WTC11 (cell line): Measurements from ENCODE around the gene PDC.

Experiments used
- NFYB ChIP-seq: sonication (generic); formaldehyde crosslinking; conservative IDR thresholded peaks from 2 replicates; pipeline ENCODE4 v1.8.0; 2022; ENCODE audit warnings: low read depth, missing genetic modification reagents
- TCF7 ChIP-seq: sonication (generic); formaldehyde crosslinking; IDR thresholded peaks from 2 replicates; pipeline ENCODE4 v1.8.0; 2022; ENCODE audit warnings: mild to moderate bottlenecking, low read depth, missing genetic modification reagents, moderate library complexity
- TEAD4 ChIP-seq: sonication (generic); formaldehyde crosslinking; IDR thresholded peaks from 2 replicates; pipeline ENCODE4 v1.8.0; 2022; ENCODE audit warnings: mild to moderate bottlenecking, missing genetic modification reagents
- ZNF232 ChIP-seq: sonication (generic); formaldehyde crosslinking; IDR thresholded peaks from 2 replicates; pipeline ENCODE4 v1.8.0; 2022; ENCODE audit warnings: mild to moderate bottlenecking, missing genetic modification reagents
- ZNF416 ChIP-seq: fragments of 250-450 bp; sonication (Bioruptor Pico); IDR thresholded peaks from 2 replicates; pipeline ENCODE4 v1.9.0; 2021; ENCODE audit warnings: mild to moderate bottlenecking, inconsistent platforms
- TF ChIP-seq, protein P1 (sequence below): fragments of 250-450 bp; sonication (Bioruptor Pico); IDR thresholded peaks from 2 replicates; pipeline ENCODE4 v1.9.0; 2021; ENCODE audit warnings: mild to moderate bottlenecking
- TF ChIP-seq, protein P2 (sequence below): fragments of 200-600 bp; IDR thresholded peaks from 2 replicates; pipeline ENCODE4 v1.8.0; 2022; ENCODE audit warnings: antibody characterized with exemption
- TF ChIP-seq, protein P3 (sequence below): sonication (generic); formaldehyde crosslinking; IDR thresholded peaks from 2 replicates; pipeline ENCODE4 v1.8.1; 2023; ENCODE audit warnings: mild to moderate bottlenecking, missing genetic modification reagents
- TF ChIP-seq, protein P4 (sequence below): sonication (generic); formaldehyde crosslinking; IDR thresholded peaks from 2 replicates; pipeline ENCODE4 v1.8.0; 2022; ENCODE audit warnings: mild to moderate bottlenecking, missing genetic modification reagents
- TF ChIP-seq, protein P5 (sequence below): sonication (generic); formaldehyde crosslinking; IDR thresholded peaks from 2 replicates; pipeline ENCODE4 v1.8.1; 2022; ENCODE audit warnings: mild to moderate bottlenecking, missing genetic modification reagents, moderate library complexity, borderline replicate concordance
- TF ChIP-seq, protein P6 (sequence below): sonication (generic); formaldehyde crosslinking; IDR thresholded peaks from 2 replicates; pipeline ENCODE4 v1.8.1; 2023; ENCODE audit warnings: mild to moderate bottlenecking, missing genetic modification reagents

DNA sequence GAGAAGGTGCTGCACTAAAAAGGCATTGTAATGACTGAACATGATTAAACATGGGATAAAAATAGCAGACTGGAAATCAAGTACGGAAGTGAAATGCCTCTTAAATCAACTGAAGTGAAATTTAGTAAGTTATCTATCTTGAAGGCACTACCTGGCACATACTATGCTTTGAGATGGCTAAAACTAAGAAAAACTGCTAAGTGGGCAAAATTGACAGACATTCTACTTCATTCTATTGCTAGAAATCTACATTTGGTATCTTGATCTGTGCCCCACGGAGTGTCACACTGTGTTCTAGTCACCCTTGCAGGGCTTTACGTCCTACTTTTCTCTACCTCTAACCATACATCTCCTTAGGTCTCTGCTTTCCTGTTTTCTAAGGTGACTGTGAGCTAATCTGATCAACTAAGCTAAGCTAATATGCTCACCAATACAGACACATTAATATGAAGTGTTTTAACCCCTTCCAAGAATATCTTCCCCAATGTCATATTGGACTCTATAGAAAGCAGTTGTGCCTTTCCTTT lies 4.1 kb downstream of the PDC start:
- TF ChIP-seq, protein P1, sequence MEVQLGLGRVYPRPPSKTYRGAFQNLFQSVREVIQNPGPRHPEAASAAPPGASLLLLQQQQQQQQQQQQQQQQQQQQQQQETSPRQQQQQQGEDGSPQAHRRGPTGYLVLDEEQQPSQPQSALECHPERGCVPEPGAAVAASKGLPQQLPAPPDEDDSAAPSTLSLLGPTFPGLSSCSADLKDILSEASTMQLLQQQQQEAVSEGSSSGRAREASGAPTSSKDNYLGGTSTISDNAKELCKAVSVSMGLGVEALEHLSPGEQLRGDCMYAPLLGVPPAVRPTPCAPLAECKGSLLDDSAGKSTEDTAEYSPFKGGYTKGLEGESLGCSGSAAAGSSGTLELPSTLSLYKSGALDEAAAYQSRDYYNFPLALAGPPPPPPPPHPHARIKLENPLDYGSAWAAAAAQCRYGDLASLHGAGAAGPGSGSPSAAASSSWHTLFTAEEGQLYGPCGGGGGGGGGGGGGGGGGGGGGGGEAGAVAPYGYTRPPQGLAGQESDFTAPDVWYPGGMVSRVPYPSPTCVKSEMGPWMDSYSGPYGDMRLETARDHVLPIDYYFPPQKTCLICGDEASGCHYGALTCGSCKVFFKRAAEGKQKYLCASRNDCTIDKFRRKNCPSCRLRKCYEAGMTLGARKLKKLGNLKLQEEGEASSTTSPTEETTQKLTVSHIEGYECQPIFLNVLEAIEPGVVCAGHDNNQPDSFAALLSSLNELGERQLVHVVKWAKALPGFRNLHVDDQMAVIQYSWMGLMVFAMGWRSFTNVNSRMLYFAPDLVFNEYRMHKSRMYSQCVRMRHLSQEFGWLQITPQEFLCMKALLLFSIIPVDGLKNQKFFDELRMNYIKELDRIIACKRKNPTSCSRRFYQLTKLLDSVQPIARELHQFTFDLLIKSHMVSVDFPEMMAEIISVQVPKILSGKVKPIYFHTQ (CRISPR knock-in tag): no peak
- TF ChIP-seq, protein P2, sequence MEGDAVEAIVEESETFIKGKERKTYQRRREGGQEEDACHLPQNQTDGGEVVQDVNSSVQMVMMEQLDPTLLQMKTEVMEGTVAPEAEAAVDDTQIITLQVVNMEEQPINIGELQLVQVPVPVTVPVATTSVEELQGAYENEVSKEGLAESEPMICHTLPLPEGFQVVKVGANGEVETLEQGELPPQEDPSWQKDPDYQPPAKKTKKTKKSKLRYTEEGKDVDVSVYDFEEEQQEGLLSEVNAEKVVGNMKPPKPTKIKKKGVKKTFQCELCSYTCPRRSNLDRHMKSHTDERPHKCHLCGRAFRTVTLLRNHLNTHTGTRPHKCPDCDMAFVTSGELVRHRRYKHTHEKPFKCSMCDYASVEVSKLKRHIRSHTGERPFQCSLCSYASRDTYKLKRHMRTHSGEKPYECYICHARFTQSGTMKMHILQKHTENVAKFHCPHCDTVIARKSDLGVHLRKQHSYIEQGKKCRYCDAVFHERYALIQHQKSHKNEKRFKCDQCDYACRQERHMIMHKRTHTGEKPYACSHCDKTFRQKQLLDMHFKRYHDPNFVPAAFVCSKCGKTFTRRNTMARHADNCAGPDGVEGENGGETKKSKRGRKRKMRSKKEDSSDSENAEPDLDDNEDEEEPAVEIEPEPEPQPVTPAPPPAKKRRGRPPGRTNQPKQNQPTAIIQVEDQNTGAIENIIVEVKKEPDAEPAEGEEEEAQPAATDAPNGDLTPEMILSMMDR: no peak
- TF ChIP-seq NFYB (CRISPR knock-in tag) (no peak), TCF7 (CRISPR knock-in tag) (no peak), ZNF416 (CRISPR knock-in tag) (no peak), TEAD4 (no peak), ZNF232 (no peak)
- TF ChIP-seq, protein P3, sequence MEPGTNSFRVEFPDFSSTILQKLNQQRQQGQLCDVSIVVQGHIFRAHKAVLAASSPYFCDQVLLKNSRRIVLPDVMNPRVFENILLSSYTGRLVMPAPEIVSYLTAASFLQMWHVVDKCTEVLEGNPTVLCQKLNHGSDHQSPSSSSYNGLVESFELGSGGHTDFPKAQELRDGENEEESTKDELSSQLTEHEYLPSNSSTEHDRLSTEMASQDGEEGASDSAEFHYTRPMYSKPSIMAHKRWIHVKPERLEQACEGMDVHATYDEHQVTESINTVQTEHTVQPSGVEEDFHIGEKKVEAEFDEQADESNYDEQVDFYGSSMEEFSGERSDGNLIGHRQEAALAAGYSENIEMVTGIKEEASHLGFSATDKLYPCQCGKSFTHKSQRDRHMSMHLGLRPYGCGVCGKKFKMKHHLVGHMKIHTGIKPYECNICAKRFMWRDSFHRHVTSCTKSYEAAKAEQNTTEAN (CRISPR knock-in tag): no peak
- TF ChIP-seq, protein P4, sequence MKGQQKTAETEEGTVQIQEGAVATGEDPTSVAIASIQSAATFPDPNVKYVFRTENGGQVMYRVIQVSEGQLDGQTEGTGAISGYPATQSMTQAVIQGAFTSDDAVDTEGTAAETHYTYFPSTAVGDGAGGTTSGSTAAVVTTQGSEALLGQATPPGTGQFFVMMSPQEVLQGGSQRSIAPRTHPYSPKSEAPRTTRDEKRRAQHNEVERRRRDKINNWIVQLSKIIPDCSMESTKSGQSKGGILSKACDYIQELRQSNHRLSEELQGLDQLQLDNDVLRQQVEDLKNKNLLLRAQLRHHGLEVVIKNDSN (CRISPR knock-in tag): no peak
- TF ChIP-seq, protein P5, sequence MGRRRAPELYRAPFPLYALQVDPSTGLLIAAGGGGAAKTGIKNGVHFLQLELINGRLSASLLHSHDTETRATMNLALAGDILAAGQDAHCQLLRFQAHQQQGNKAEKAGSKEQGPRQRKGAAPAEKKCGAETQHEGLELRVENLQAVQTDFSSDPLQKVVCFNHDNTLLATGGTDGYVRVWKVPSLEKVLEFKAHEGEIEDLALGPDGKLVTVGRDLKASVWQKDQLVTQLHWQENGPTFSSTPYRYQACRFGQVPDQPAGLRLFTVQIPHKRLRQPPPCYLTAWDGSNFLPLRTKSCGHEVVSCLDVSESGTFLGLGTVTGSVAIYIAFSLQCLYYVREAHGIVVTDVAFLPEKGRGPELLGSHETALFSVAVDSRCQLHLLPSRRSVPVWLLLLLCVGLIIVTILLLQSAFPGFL: no peak
- TF ChIP-seq, protein P6, sequence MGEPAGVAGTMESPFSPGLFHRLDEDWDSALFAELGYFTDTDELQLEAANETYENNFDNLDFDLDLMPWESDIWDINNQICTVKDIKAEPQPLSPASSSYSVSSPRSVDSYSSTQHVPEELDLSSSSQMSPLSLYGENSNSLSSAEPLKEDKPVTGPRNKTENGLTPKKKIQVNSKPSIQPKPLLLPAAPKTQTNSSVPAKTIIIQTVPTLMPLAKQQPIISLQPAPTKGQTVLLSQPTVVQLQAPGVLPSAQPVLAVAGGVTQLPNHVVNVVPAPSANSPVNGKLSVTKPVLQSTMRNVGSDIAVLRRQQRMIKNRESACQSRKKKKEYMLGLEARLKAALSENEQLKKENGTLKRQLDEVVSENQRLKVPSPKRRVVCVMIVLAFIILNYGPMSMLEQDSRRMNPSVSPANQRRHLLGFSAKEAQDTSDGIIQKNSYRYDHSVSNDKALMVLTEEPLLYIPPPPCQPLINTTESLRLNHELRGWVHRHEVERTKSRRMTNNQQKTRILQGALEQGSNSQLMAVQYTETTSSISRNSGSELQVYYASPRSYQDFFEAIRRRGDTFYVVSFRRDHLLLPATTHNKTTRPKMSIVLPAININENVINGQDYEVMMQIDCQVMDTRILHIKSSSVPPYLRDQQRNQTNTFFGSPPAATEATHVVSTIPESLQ (CRISPR knock-in tag): no peak
